Mucosa of gallbladder (tissue), 1 donor: Measurements from ENCODE around the gene PHLDB2. TPM values are rescaled to one million over a fixed set of nuclear protein-coding genes. Genes with fewer than 3 reads are reported as not detected.

Experiments used
- DNase-seq: peaks from one replicate; pipeline ENCODE4 v3.0.0-alpha.2; 2020; ENCODE audit warnings: low spot score
- total RNA-seq: library from RNA; stranded (reverse); gene quantifications from one replicate; pipeline ENCODE4 v1.2.1, GENCODE V29; 2021
- donor health status: DM: no; HTN: no; CAD: no.

The PHLDB2 gene
- total RNA-seq, 1 donor from 2014 or later = 36.4 TPM

GRCh38 chr3:111923095-111923771 is 64.2 kb downstream of the PHLDB2 start:
- no peak for DNase-seq

GRCh38 chr3:111923806-111924205 is 64.7 kb downstream of the PHLDB2 start:
- no peak for DNase-seq

- DNase-seq = peak; percentile 53
Measured at GRCh38 chr3:111924283-111924682, 65.2 kb downstream of the PHLDB2 start.

GRCh38 chr3:111926266-111926676 is 67.2 kb downstream of the PHLDB2 start:
- no peak for DNase-seq

- no peak for DNase-seq
Measured at GRCh38 chr3:111928613-111929012, 69.5 kb downstream of the PHLDB2 start.

- no peak for DNase-seq
Measured at GRCh38 chr3:111929484-111929883, 70.4 kb downstream of the PHLDB2 start.

GRCh38 chr3:111932946-111933345 is 73.9 kb downstream of the PHLDB2 start:
- no peak for DNase-seq

- DNase-seq = no peak
Measured at GRCh38 chr3:111936191-111936841, 77.3 kb downstream of the PHLDB2 start.

GRCh38 chr3:111936967-111937366 is 77.9 kb downstream of the PHLDB2 start:
- DNase-seq = no peak

GRCh38 chr3:111937871-111938270 is 78.8 kb downstream of the PHLDB2 start:
- DNase-seq = no peak

GRCh38 chr3:111939873-111940272 is 80.8 kb downstream of the PHLDB2 start:
- no peak for DNase-seq

GRCh38 chr3:111943533-111943932 is 84.5 kb downstream of the PHLDB2 start:
- no peak for DNase-seq

GRCh38 chr3:111944372-111944771 is 85.3 kb downstream of the PHLDB2 start:
- no peak for DNase-seq

GRCh38 chr3:111947231-111947630 is 88.2 kb downstream of the PHLDB2 start:
- DNase-seq = no peak

- no peak for DNase-seq
Measured at GRCh38 chr3:111948786-111949185, 89.7 kb downstream of the PHLDB2 start.

GRCh38 chr3:111949712-111950111 is 90.6 kb downstream of the PHLDB2 start:
- DNase-seq = no peak

- no peak for DNase-seq
Measured at GRCh38 chr3:111951032-111951431, 92.0 kb downstream of the PHLDB2 start.

- DNase-seq = no peak
Measured at GRCh38 chr3:111952086-111952485, 93.0 kb downstream of the PHLDB2 start.

- DNase-seq = no peak
Measured at GRCh38 chr3:111952866-111953450, 93.9 kb downstream of the PHLDB2 start.

GRCh38 chr3:111954228-111954990 is 95.3 kb downstream of the PHLDB2 start:
- no peak for DNase-seq

- no peak for DNase-seq
Measured at GRCh38 chr3:111955876-111956275, 96.8 kb downstream of the PHLDB2 start.

GRCh38 chr3:111956449-111956848 is 97.4 kb downstream of the PHLDB2 start:
- no peak for DNase-seq
